G401 (cell line): ENCODE measurements around the gene ISYNA1. TPM values are rescaled to one million over a fixed set of nuclear protein-coding genes. Genes with fewer than 3 reads are reported as not detected.

Experiments used
- DNase-seq: peaks from one replicate; pipeline ENCODE4 v3.0.0-alpha.2; 2015; ENCODE audit warnings: low spot score
- in situ Hi-C: cut with HindIII; loops from 2 replicates; pipeline ENCODE4 v1.10.0; 2016; ENCODE audit warnings: low sequenced_read_pairs, mixed read lengths
- total RNA-seq: library from RNA; depleted of rRNA; stranded (reverse); fragments of >200 nt; shearing (Covaris generic); gene quantifications from 2 replicates; pipeline ENCODE4 v1.2.3, GENCODE V29; 2014; rRNA removed

ISYNA1 gene
- total RNA-seq, 1 experiment from 2014 or later = 359 TPM

GRCh38 chr19:18386543-18387271 is 51.2 kb downstream of the ISYNA1 start:
- DNase-seq = no peak
- in situ Hi-C loops = no loop called here

- DNase-seq = peak; percentile 64
- in situ Hi-C loops = no loop called here
Measured at GRCh38 chr19:18385675-18386542, 52.0 kb downstream of the ISYNA1 start, which contains the start of gene GDF15. TSS of gene GDF15 (plus strand) at chr19:18386158. CDS start at chr19:18386190, 32 bp downstream.

- in situ Hi-C loops = no loop called here
- no peak for DNase-seq
Measured at GRCh38 chr19:18385359-18385674, 52.6 kb downstream of the ISYNA1 start.

DNA sequence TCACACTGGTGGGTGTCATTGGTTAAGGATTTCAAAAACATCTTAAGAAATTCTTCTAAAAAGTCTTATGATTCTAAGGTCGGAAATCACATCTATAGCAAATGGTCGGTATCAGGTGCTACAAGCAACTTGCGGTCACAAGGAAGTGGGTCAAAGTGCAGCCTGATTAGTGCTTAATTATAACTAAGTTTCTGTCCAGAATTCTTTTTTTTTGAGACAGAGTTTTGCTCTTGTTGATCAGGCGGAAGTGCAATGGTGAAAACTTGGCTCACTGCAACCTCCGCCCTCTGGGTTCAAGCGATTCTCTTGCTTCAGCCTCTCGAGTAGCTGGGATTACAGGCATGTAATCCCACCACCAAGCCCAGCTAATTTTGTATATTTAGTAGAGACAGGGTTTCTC is 53.2 kb downstream of the ISYNA1 start:
- no peak for DNase-seq
- in situ Hi-C loops = no loop called here

Other genes with a start within 250 kb of the ISYNA1 start
- gene MPV17L2, start 244.9 kb downstream of the ISYNA1 start, total RNA-seq = 30.4 and 67.0 TPM in 2 replicates
- gene RAB3A, start 234.1 kb downstream of the ISYNA1 start, total RNA-seq = 0.14 and 2.0 TPM in 2 replicates
- 11.1 and 17.0 TPM in 2 replicates for gene PDE4C, start 211.7 kb downstream of the ISYNA1 start, total RNA-seq
- 0.37 and 0.47 TPM in 2 replicates for gene IQCN, start 163.7 kb downstream of the ISYNA1 start, total RNA-seq
- 263 and 286 TPM in 2 replicates for gene JUND, start 156.5 kb downstream of the ISYNA1 start, total RNA-seq
- 539 and 749 TPM in 2 replicates for gene LSM4, start 115.1 kb downstream of the ISYNA1 start, total RNA-seq
- 6.5 and 14.1 TPM in 2 replicates for gene PGPEP1, start 97.5 kb downstream of the ISYNA1 start, total RNA-seq
- 143 and 217 TPM in 2 replicates for gene GDF15, start 52.0 kb downstream of the ISYNA1 start, total RNA-seq
- not detected in 2 replicates for gene LRRC25, start 40.5 kb downstream of the ISYNA1 start, total RNA-seq
- gene SSBP4, start 18.7 kb downstream of the ISYNA1 start, total RNA-seq = 272 and 351 TPM in 2 replicates
- 15.9 and 16.0 TPM in 2 replicates for gene ELL, start 83.9 kb upstream of the ISYNA1 start, total RNA-seq
- gene FKBP8, start 105.4 kb upstream of the ISYNA1 start, total RNA-seq = 404 and 484 TPM in 2 replicates
- 84.9 and 95.9 TPM in 2 replicates for gene KXD1, start 119.7 kb upstream of the ISYNA1 start, total RNA-seq
- gene UBA52, start 133.7 kb upstream of the ISYNA1 start, total RNA-seq = 833 and 855 TPM in 2 replicates
- 50.0 and 100 TPM in 2 replicates for gene REX1BD, start 150.7 kb upstream of the ISYNA1 start, total RNA-seq
- 148 and 169 TPM in 2 replicates for gene CRLF1, start 168.7 kb upstream of the ISYNA1 start, total RNA-seq
- 2.5 and 4.1 TPM in 2 replicates for gene TMEM59L, start 174.7 kb upstream of the ISYNA1 start, total RNA-seq
- 5.0 and 8.3 TPM in 2 replicates for gene KLHL26, start 198.9 kb upstream of the ISYNA1 start, total RNA-seq
- 2.1 and 2.7 TPM in 2 replicates for gene CRTC1, start 245.5 kb upstream of the ISYNA1 start, total RNA-seq